SK-N-SH (cell line): ENCODE data around the gene SURF4. TPM values are rescaled to one million over a fixed set of nuclear protein-coding genes. Genes with fewer than 3 reads are reported as not detected.

Experiments
- CTCF ChIA-PET: fragments of 300-600, 350-600 bp; formaldehyde crosslinking; extraction: SDS; loops from one replicate; lab custom pipeline; 2021; lab: Yijun Ruan, JAX
- POLR2A ChIA-PET: fragments of 350-600 bp; sonication (Branson Sonifier 250); formaldehyde crosslinking; extraction: SDS; loops from one replicate; lab custom pipeline; 2020; ENCODE audit warnings: antibody characterized with exemption, inconsistent platforms; lab: Yijun Ruan, JAX
- DNase-seq: peaks from one replicate; pipeline ENCODE4 v3.0.0; 2012
- H2AFZ ChIP-seq: fragments of 200-600 bp; sonication (generic); 2 replicates; pipeline ENCODE4 v1.8.1; 2016; ENCODE audit warnings: antibody characterized with exemption, mild to moderate bottlenecking, low read depth
- H3F3A ChIP-seq: fragments of 200-600 bp; sonication (generic); replicated peaks from 2 replicates; pipeline ENCODE3; 2016; ENCODE audit warnings: antibody characterized with exemption, mild to moderate bottlenecking; ENCODE audit not compliant: insufficient read depth
- H3K27ac ChIP-seq, 2 experiments: fragments of 200-500 bp in 1 of 2; fragments of 200-600 bp in 1 of 2; sonication (Bioruptor generic) in 1 of 2; sonication (generic), shearing (Covaris generic) in 1 of 2; 2 replicates each; pipeline versions ENCODE4 v1.5.1 to v1.6.1; 2014 to 2016; ENCODE audit warnings: low read depth in 2 of 2, inconsistent platforms in 1 of 2, low read length in 1 of 2, mild to moderate bottlenecking in 1 of 2, mixed read lengths in 1 of 2
- H3K27me3 ChIP-seq: fragments of 200-600 bp; sonication (generic), shearing (Covaris generic); 2 replicates; pipeline ENCODE4 v1.6.1; 2016; ENCODE audit warnings: mixed run types; ENCODE audit not compliant: insufficient read depth
- H3K36me3 ChIP-seq, 2 experiments: fragments of 200-500 bp in 1 of 2; fragments of 200-600 bp in 1 of 2; sonication (Bioruptor generic) in 1 of 2; sonication (generic) in 1 of 2; replicated peaks in 1 of 2; 2 replicates each; pipeline versions ENCODE3 to v1.5.1; 2014 to 2016; ENCODE audit warnings: low read length in 1 of 2, mild to moderate bottlenecking in 1 of 2; ENCODE audit not compliant: insufficient read depth in 2 of 2, control insufficient read depth in 1 of 2
- H3K4me1 ChIP-seq, 2 experiments: fragments of 200-500 bp in 1 of 2; fragments of 200-600 bp in 1 of 2; sonication (Bioruptor generic) in 1 of 2; sonication (generic), shearing (Covaris generic) in 1 of 2; 2 replicates each; pipeline versions ENCODE4 v1.5.1 to v1.6.1; 2014 to 2016; ENCODE audit warnings: low read depth in 1 of 2, low read length in 1 of 2, mixed run types in 1 of 2; ENCODE audit not compliant: insufficient read depth in 2 of 2, control insufficient read depth in 1 of 2
- H3K4me2 ChIP-seq: fragments of 200-600 bp; sonication (generic), shearing (Covaris generic); 2 replicates; pipeline ENCODE4 v1.6.1; 2017; ENCODE audit warnings: mixed run types
- H3K4me3 ChIP-seq, 2 experiments: fragments of 200-500 bp in 1 of 2; fragments of 200-600 bp in 1 of 2; sonication (Bioruptor generic) in 1 of 2; sonication (generic), shearing (Covaris generic) in 1 of 2; 2 replicates each; pipeline versions ENCODE4 v1.5.1 to v1.8.1; 2014 to 2016; ENCODE audit warnings: low read depth in 2 of 2, inconsistent platforms in 1 of 2, low read length in 1 of 2, mild to moderate bottlenecking in 1 of 2, mixed read lengths in 1 of 2, moderate library complexity in 1 of 2
- H3K79me2 ChIP-seq: fragments of 200-600 bp; sonication (generic); 2 replicates; pipeline ENCODE4 v1.8.1; 2017; ENCODE audit warnings: mild to moderate bottlenecking; ENCODE audit not compliant: insufficient read depth
- H3K9ac ChIP-seq: fragments of 200-600 bp; sonication (generic); 2 replicates; pipeline ENCODE4 v1.6.1; 2017; ENCODE audit warnings: mixed run types
- H3K9me2 ChIP-seq: fragments of 200-600 bp; sonication (generic); 2 replicates; pipeline ENCODE4 v1.6.1; 2017; ENCODE audit warnings: mixed run types
- H3K9me3 ChIP-seq: fragments of 200-600 bp; sonication (generic); 2 replicates; pipeline ENCODE4 v1.6.1; 2017; ENCODE audit warnings: mixed run types, mild to moderate bottlenecking, moderate library complexity
- H4K20me1 ChIP-seq: fragments of 200-600 bp; sonication (generic); 2 replicates; pipeline ENCODE4 v1.6.1; 2017; ENCODE audit warnings: mild to moderate bottlenecking, mixed run types; ENCODE audit not compliant: insufficient read depth
- CTCF ChIP-seq: fragments of 200-600 bp; sonication (generic); IDR thresholded peaks from 2 replicates; pipeline ENCODE4 v1.6.1; 2017; ENCODE audit warnings: antibody characterized with exemption, mild to moderate bottlenecking, moderate library complexity
- ELF1 ChIP-seq: IDR thresholded peaks from 2 replicates; pipeline ENCODE4 v1.4.0; 2012
- EZH2phosphoT487 ChIP-seq: fragments of 200-600 bp; sonication (generic); IDR thresholded peaks from 2 replicates; pipeline ENCODE4 v1.6.1; 2017; ENCODE audit warnings: low read depth, mixed run types, mild to moderate bottlenecking, antibody characterized with exemption, moderate library complexity, borderline replicate concordance
- FOSL2 ChIP-seq: IDR thresholded peaks from 2 replicates; pipeline ENCODE4 v1.4.0; 2012; ENCODE audit warnings: low read depth, mild to moderate bottlenecking, moderate library complexity, borderline replicate concordance
- FOXM1 ChIP-seq: IDR thresholded peaks from 2 replicates; pipeline ENCODE4 v1.4.0; 2012; ENCODE audit warnings: low read depth, mild to moderate bottlenecking
- GABPA ChIP-seq: IDR thresholded peaks from 2 replicates; pipeline ENCODE4 v1.4.0; 2012; ENCODE audit warnings: low read depth, mild to moderate bottlenecking
- JUND ChIP-seq: IDR thresholded peaks from 2 replicates; pipeline ENCODE4 v1.4.0; 2012
- MEF2A ChIP-seq: IDR thresholded peaks from 2 replicates; pipeline ENCODE4 v1.4.0; 2012; ENCODE audit warnings: low read depth, borderline replicate concordance
- NFIC ChIP-seq: IDR thresholded peaks from 2 replicates; pipeline ENCODE4 v1.4.0; 2012; ENCODE audit warnings: borderline replicate concordance
- PBX3 ChIP-seq: IDR thresholded peaks from 2 replicates; pipeline ENCODE4; 2012
- POLR2AphosphoS5 ChIP-seq: IDR thresholded peaks from 2 replicates; pipeline ENCODE4 v1.6.1; 2012; ENCODE audit warnings: low read depth, low read length
- RAD21 ChIP-seq: IDR thresholded peaks from 2 replicates; pipeline ENCODE4 v1.6.1; 2012; ENCODE audit warnings: mild to moderate bottlenecking, low read length
- RCOR1 ChIP-seq: fragments of 150-350 bp; IDR thresholded peaks from 2 replicates; pipeline ENCODE4 v1.6.1; 2017; ENCODE audit warnings: antibody characterized with exemption, low read length
- RXRA ChIP-seq: IDR thresholded peaks from 2 replicates; pipeline ENCODE4 v1.4.0; 2012; ENCODE audit warnings: low read depth, mild to moderate bottlenecking, borderline replicate concordance
- SMC3 ChIP-seq: IDR thresholded peaks from 2 replicates; pipeline ENCODE4 v1.6.1; 2012; ENCODE audit warnings: low read depth, low read length, improper control_type of control experiment
- ZBTB33 ChIP-seq: IDR thresholded peaks from 2 replicates; pipeline ENCODE4 v1.4.0; 2012; ENCODE audit warnings: low read depth, borderline replicate concordance
- WGBS: methylation state at CpG from one replicate; pipeline ENCODE4 v1.1.6; 2017; ENCODE audit warnings: low lambda C conversion rate; 5-methylcytosine and 5-hydroxymethylcytosine counted together
- polyA plus RNA-seq, 3 experiments: library from polyadenylated mRNA; depleted of rRNA; stranded (reverse); fragments of >200 nt; gene quantifications; 2 replicates each; pipeline ENCODE4 v1.2.3, GENCODE V29; 2012
- TF ChIP-seq, protein P1 (sequence below): IDR thresholded peaks from 2 replicates; pipeline ENCODE4 v1.4.0; 2012; ENCODE audit warnings: low read depth
- TF ChIP-seq, protein P2 (sequence below): fragments of 150-350 bp; IDR thresholded peaks from 2 replicates; pipeline ENCODE4 v1.6.1; 2017; ENCODE audit warnings: antibody characterized with exemption, low read length, low read depth, borderline replicate concordance
- TF ChIP-seq, protein P3 (sequence below): fragments of 150-350 bp; IDR thresholded peaks from 2 replicates; pipeline ENCODE4 v1.6.1; 2016; ENCODE audit warnings: mild to moderate bottlenecking, low read depth, low read length

Gene SURF4
- polyA plus RNA-seq, 1 of the 3 experiments (the other 2 are of a cell fraction): 165 TPM

DNA sequence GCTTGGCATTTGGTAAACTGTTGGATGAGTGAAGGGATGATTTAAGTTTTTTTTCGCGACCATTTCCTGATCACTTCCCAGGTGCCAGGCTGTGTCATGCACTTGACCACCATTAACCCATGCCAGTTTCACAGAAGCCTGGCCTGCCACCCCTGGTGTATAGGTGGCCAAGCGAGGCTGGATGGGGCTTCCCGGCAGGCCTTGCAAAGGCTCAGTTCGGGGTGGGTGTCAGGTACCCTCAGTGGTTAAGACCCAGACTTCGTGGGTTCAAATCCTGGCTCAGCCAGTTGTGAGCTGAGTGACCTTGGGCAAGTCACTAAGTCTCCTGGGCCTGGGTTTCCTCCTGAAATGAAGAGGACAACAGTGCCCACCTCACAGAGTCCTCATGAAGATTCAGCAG, 30.3 kb downstream of the SURF4 start:
- ChIA-PET CTCF (interaction anchor here (1.1 kb wide), 1 partner anchor 159 kb away, joined by 3 read pairs; no protein-coding TSS in a partner anchor), POLR2A (interaction anchor here (1.5 kb wide), 1 partner anchor 9 kb away, joined by 4 read pairs; no protein-coding TSS in a partner anchor)
- Histone ChIP-seq H3K9ac (no peak overlapping the region), H3K4me3 (no peak overlapping the region), H3K4me2 (no peak overlapping the region), H3F3A (peaks cover 12% of the 10 kb centered on the region), H3K36me3 (peaks cover 34 to 68% of the 10 kb centered on the region in 2 experiments), H3K4me1 (peaks cover 8 to 27% of the 10 kb centered on the region in 2 experiments; a peak in 2 of 4 replicates), H3K9me2 (no peaks in the 10 kb centered on the region), H3K27me3 (no peaks in the 10 kb centered on the region), H2AFZ (no peak overlapping the region), H3K27ac (no peak overlapping the region), H3K79me2 (peaks cover 51% of the 10 kb centered on the region), H3K9me3 (no peaks in the 10 kb centered on the region), H4K20me1 (peaks cover 29% of the 10 kb centered on the region)
- no peak for DNase-seq
- no peak for TF ChIP-seq RAD21
- no peak for TF ChIP-seq RXRA
- TF ChIP-seq CTCF: no peak
- TF ChIP-seq FOXM1: no peak
- no peak for TF ChIP-seq RCOR1
- no peak for TF ChIP-seq MEF2A
- TF ChIP-seq SMC3: no peak
- TF ChIP-seq NFIC: no peak
- no peak for TF ChIP-seq GABPA
- no peak for TF ChIP-seq EZH2phosphoT487
- TF ChIP-seq, protein P1, sequence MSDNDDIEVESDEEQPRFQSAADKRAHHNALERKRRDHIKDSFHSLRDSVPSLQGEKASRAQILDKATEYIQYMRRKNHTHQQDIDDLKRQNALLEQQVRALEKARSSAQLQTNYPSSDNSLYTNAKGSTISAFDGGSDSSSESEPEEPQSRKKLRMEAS: no peak
- TF ChIP-seq, protein P2, sequence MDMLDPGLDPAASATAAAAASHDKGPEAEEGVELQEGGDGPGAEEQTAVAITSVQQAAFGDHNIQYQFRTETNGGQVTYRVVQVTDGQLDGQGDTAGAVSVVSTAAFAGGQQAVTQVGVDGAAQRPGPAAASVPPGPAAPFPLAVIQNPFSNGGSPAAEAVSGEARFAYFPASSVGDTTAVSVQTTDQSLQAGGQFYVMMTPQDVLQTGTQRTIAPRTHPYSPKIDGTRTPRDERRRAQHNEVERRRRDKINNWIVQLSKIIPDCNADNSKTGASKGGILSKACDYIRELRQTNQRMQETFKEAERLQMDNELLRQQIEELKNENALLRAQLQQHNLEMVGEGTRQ: no peak
- no peak for TF ChIP-seq JUND
- WGBS: 85% methylated on average over 5 of the region's 6 CpGs

DNA sequence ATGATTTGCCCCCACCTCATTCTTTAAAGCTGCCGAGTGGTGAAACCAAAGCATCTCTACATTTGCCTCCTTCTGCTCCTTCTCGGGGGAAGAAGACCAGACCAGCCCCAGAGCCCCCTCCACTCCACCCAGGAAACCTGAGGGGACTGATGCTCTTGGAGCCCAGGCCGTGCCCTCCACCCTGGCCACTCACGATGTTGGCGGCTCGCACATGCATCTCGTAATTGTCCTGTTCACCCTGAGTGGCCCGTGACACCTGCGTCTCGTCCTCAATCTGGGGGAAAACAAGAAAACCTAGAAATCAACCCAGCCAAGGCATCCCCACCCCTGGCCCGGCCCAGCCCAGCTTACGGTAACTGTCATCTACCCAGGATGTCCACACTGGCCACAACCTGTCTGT, 30.9 kb downstream of the SURF4 start:
- Histone ChIP-seq H2AFZ (no peak overlapping the region), H3K9ac (no peak overlapping the region), H3K9me3 (no peaks in the 10 kb centered on the region), H3K4me3 (no peak overlapping the region), H3K36me3 (peaks cover 28 to 68% of the 10 kb centered on the region in 2 experiments), H3K4me1 (peaks cover 6 to 21% of the 10 kb centered on the region in 2 experiments; a peak in 2 of 4 replicates), H4K20me1 (peaks cover 23% of the 10 kb centered on the region), H3K79me2 (peaks cover 45% of the 10 kb centered on the region), H3F3A (peaks cover 6% of the 10 kb centered on the region), H3K27me3 (no peaks in the 10 kb centered on the region), H3K4me2 (no peak overlapping the region), H3K27ac (no peak overlapping the region), H3K9me2 (no peaks in the 10 kb centered on the region)
- DNase-seq: no peak
- WGBS: 97% methylated on average over 12 of the region's 12 CpGs
- ChIA-PET CTCF (interaction anchor here (1.1 kb wide), 1 partner anchor 25 kb away, joined by 3 read pairs; no protein-coding TSS in a partner anchor), POLR2A (no interaction called here)
- TF ChIP-seq, protein P2: no peak
- no peak for TF ChIP-seq FOXM1
- TF ChIP-seq, protein P3, sequence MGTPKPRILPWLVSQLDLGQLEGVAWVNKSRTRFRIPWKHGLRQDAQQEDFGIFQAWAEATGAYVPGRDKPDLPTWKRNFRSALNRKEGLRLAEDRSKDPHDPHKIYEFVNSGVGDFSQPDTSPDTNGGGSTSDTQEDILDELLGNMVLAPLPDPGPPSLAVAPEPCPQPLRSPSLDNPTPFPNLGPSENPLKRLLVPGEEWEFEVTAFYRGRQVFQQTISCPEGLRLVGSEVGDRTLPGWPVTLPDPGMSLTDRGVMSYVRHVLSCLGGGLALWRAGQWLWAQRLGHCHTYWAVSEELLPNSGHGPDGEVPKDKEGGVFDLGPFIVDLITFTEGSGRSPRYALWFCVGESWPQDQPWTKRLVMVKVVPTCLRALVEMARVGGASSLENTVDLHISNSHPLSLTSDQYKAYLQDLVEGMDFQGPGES: no peak
- TF ChIP-seq FOSL2: no peak
- no peak for TF ChIP-seq PBX3
- no peak for TF ChIP-seq ELF1
- TF ChIP-seq POLR2AphosphoS5: no peak
- TF ChIP-seq ZBTB33: no peak
- TF ChIP-seq, protein P1: no peak
